Neuron (in vitro differentiated cells): ENCODE measurements around the gene CTDSP1.

Experiments used
- H2AFZ ChIP-seq: one replicate; pipeline ENCODE4 v1.6.1; 2013; ENCODE audit warnings: low read depth, mild to moderate bottlenecking, inconsistent platforms, low read length, moderate library complexity
- H3K27me3 ChIP-seq: one replicate; pipeline ENCODE4 v1.6.1; 2013; ENCODE audit warnings: low read length; ENCODE audit not compliant: insufficient read depth
- H3K36me3 ChIP-seq: one replicate; pipeline ENCODE4 v1.6.1; 2013; ENCODE audit warnings: low read length; ENCODE audit not compliant: insufficient read depth
- H3K4me1 ChIP-seq: one replicate; pipeline ENCODE4 v1.6.1; 2013; ENCODE audit warnings: low read length; ENCODE audit not compliant: insufficient read depth
- H3K4me3 ChIP-seq: 2 replicates; pipeline ENCODE4 v1.5.1; 2013; ENCODE audit warnings: mild to moderate bottlenecking, low read length, moderate library complexity
- H3K9me3 ChIP-seq: one replicate; pipeline ENCODE4 v1.6.1; 2013; ENCODE audit warnings: low read length

Gene CTDSP1

GRCh38 chr2:218368621-218369153 lies 31.0 kb upstream of the CTDSP1 start:
- H3K9me3 ChIP-seq: peaks cover 9% of the 10 kb centered on the region
- H3K27me3 ChIP-seq: peaks cover 32% of the 10 kb centered on the region
- no peaks in the 10 kb centered on the region for H3K4me1 ChIP-seq
- H3K4me3 ChIP-seq: no peak overlapping the region
- no peak overlapping the region for H2AFZ ChIP-seq
- H3K36me3 ChIP-seq: no peaks in the 10 kb centered on the region

- H3K9me3 ChIP-seq: peaks cover 9% of the 10 kb centered on the region
- H3K27me3 ChIP-seq: peaks cover 34% of the 10 kb centered on the region
- no peak overlapping the region for H3K4me3 ChIP-seq
- no peak overlapping the region for H2AFZ ChIP-seq
- no peaks in the 10 kb centered on the region for H3K4me1 ChIP-seq
- H3K36me3 ChIP-seq: no peaks in the 10 kb centered on the region
Measured at GRCh38 chr2:218369330-218369729, 30.3 kb upstream of the CTDSP1 start.

- H3K4me3 ChIP-seq: no peak overlapping the region
- peaks cover 9% of the 10 kb centered on the region for H3K9me3 ChIP-seq
- H3K27me3 ChIP-seq: peaks cover 34% of the 10 kb centered on the region
- no peaks in the 10 kb centered on the region for H3K4me1 ChIP-seq
- H2AFZ ChIP-seq: no peak overlapping the region
- H3K36me3 ChIP-seq: no peaks in the 10 kb centered on the region
Measured at GRCh38 chr2:218370410-218371063, 29.1 kb upstream of the CTDSP1 start.

- no peaks in the 10 kb centered on the region for H3K4me1 ChIP-seq
- H3K4me3 ChIP-seq: no peak overlapping the region
- peaks cover 4% of the 10 kb centered on the region for H3K9me3 ChIP-seq
- H3K36me3 ChIP-seq: no peaks in the 10 kb centered on the region
- no peak overlapping the region for H2AFZ ChIP-seq
- peaks cover 28% of the 10 kb centered on the region for H3K27me3 ChIP-seq
Measured at GRCh38 chr2:218371983-218372350, 27.7 kb upstream of the CTDSP1 start.

- Histone ChIP-seq H3K36me3 (no peaks in the 10 kb centered on the region), H3K27me3 (peaks cover 10% of the 10 kb centered on the region), H2AFZ (no peak overlapping the region), H3K4me1 (no peaks in the 10 kb centered on the region), H3K9me3 (no peaks in the 10 kb centered on the region), H3K4me3 (no peak overlapping the region)
Measured at GRCh38 chr2:218374795-218375194, 24.9 kb upstream of the CTDSP1 start.

GRCh38 chr2:218375212-218375611 lies 24.5 kb upstream of the CTDSP1 start:
- H3K36me3 ChIP-seq: no peaks in the 10 kb centered on the region
- no peak overlapping the region for H2AFZ ChIP-seq
- H3K4me1 ChIP-seq: no peaks in the 10 kb centered on the region
- H3K9me3 ChIP-seq: no peaks in the 10 kb centered on the region
- no peak overlapping the region for H3K4me3 ChIP-seq
- peaks cover 8% of the 10 kb centered on the region for H3K27me3 ChIP-seq

GRCh38 chr2:218378053-218378452 lies 21.6 kb upstream of the CTDSP1 start:
- Histone ChIP-seq H3K9me3 (no peaks in the 10 kb centered on the region), H3K27me3 (peaks cover 9% of the 10 kb centered on the region), H2AFZ (no peak overlapping the region), H3K4me3 (no peak overlapping the region), H3K4me1 (no peaks in the 10 kb centered on the region), H3K36me3 (no peaks in the 10 kb centered on the region)

GRCh38 chr2:218381916-218382366 lies 17.7 kb upstream of the CTDSP1 start, which contains the start of gene SLC11A1:
Gene SLC11A1, plus strand, starts transcription at chr2:218382273. Its CDS starts 96 bp downstream, at chr2:218382369.
- peaks cover 14% of the 10 kb centered on the region for H3K27me3 ChIP-seq
- no peaks in the 10 kb centered on the region for H3K36me3 ChIP-seq
- H2AFZ ChIP-seq: no peak within 1 kb of the TSS
- H3K4me3 ChIP-seq: no peak within 1 kb of the TSS
- no peaks in the 10 kb centered on the region for H3K4me1 ChIP-seq
- H3K9me3 ChIP-seq: no peaks in the 10 kb centered on the region

GRCh38 chr2:218382785-218383184 lies 16.9 kb upstream of the CTDSP1 start:
- Histone ChIP-seq H3K27me3 (peaks cover 19% of the 10 kb centered on the region), H3K36me3 (no peaks in the 10 kb centered on the region), H3K4me1 (no peaks in the 10 kb centered on the region), H3K9me3 (no peaks in the 10 kb centered on the region), H3K4me3 (no peak overlapping the region), H2AFZ (no peak overlapping the region)

- Histone ChIP-seq H3K36me3 (no peaks in the 10 kb centered on the region), H2AFZ (no peak overlapping the region), H3K9me3 (no peaks in the 10 kb centered on the region), H3K4me3 (no peak overlapping the region), H3K4me1 (no peaks in the 10 kb centered on the region), H3K27me3 (peaks cover 19% of the 10 kb centered on the region)
Measured at GRCh38 chr2:218383892-218384519, 15.7 kb upstream of the CTDSP1 start.

GRCh38 chr2:218384975-218385374 lies 14.7 kb upstream of the CTDSP1 start:
- Histone ChIP-seq H3K9me3 (no peaks in the 10 kb centered on the region), H2AFZ (no peak overlapping the region), H3K36me3 (no peaks in the 10 kb centered on the region), H3K4me1 (no peaks in the 10 kb centered on the region), H3K4me3 (no peak overlapping the region), H3K27me3 (peaks cover 23% of the 10 kb centered on the region)

- H3K4me3 ChIP-seq: no peak overlapping the region
- no peak overlapping the region for H2AFZ ChIP-seq
- H3K4me1 ChIP-seq: no peaks in the 10 kb centered on the region
- H3K36me3 ChIP-seq: no peaks in the 10 kb centered on the region
- no peaks in the 10 kb centered on the region for H3K9me3 ChIP-seq
- H3K27me3 ChIP-seq: peaks cover 23% of the 10 kb centered on the region
Measured at GRCh38 chr2:218386505-218387368, 12.9 kb upstream of the CTDSP1 start.
